SH-SY5Y (cell line): Measurements from ENCODE around the gene PKD1L1.

ENCODE experiments used
- GATA2 ChIP-seq: IDR thresholded peaks from 2 replicates; pipeline ENCODE4 v1.6.1; 2011; ENCODE audit warnings: mild to moderate bottlenecking, low read depth, low read length
- GATA3 ChIP-seq: IDR thresholded peaks from 2 replicates; pipeline ENCODE4 v1.6.1; 2011; ENCODE audit warnings: low read depth, mild to moderate bottlenecking, low read length, moderate library complexity

- TF ChIP-seq GATA2 (no peak), GATA3 (no peak)
These were observed 105.0 kb downstream of the PKD1L1 start for GRCh38 chr7:47843291-47843690.
